Activated T-cell treated with anti-CD3 and anti-CD28 coated beads for 4 hours (primary cell): Measurements from ENCODE around the gene MAFB.
"Not testable (repeated sequence)": the region's sequence is repeated elsewhere in the genome, so short reads cannot be mapped to it uniquely, and the experiment has no call there.

Experiments
- DNase-seq: peaks from one replicate; pipeline ENCODE4 v3.0.0-alpha.2; 2020

Gene MAFB

DNA sequence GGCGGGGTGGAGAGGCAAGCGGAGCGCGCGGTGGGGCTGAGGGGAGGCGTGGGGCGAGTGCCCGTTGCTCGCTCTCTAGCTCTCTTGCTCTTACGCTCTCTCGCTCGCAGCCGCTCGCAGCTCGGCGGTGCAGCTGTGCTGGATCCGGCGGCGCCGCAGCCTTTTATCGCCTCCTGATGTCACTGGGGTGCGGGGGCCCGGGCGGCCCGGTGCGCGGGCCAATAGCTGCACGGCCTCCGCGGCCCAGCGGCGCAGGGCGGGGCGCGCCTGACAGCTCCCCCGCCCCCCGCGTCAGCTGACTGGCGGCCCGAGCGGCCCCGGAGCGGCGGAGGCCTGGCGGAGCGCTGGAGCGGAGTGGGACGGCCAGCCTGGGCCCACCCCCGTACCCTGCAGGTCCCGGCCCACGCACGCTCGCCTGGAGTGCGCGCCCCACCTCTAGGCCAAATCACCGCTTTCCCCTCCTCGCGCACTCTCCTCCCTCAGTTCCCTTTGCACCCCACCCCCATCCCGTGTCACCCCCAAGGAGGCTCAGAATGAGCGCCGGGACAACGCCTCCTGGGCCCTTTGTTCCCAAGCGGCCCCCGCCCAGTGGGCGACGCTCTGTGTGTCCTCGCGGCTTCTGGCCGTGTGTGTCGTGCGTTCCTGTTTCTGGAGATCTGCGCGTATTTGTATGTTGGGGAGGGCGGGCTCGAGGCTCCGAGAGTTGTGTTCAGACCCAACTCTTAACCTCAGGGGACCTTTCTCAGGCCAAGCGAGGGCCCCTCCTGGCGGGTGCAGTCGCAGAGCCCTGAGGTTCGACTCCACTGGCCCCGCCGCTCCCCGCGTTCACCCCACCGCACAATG is at the start of gene MAFB:
MAFB (minus strand) TSS at position 137 of the 843 bp plus-strand sequence. CDS start 386 bp downstream, outside the sequence.
- no peak for DNase-seq

DNA sequence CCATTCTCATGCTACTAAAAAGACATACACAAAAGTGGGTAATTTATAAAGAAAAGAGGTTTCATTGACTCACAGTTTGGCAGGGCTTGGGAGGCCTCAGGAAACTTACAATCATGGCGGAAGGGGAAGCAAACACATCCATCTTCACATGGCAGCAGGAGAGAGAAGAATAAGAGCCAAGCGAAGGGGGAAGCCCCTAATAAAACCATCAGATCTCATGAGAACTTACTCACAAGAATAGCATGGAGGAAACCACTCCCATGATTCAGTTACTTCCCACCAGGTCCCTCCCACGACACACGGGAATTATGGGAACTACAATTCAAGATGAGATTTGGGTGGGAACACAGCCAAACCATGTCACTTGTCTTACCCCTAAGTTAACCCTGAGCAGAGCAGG is 47.4 kb upstream of the MAFB start:
- not testable (repeated sequence) for DNase-seq

- DNase-seq = no peak
Observed at GRCh38 chr20:40728996-40729395, 40.0 kb upstream of the MAFB start.

GRCh38 chr20:40728470-40728869 is 39.4 kb upstream of the MAFB start:
- no peak for DNase-seq

DNA sequence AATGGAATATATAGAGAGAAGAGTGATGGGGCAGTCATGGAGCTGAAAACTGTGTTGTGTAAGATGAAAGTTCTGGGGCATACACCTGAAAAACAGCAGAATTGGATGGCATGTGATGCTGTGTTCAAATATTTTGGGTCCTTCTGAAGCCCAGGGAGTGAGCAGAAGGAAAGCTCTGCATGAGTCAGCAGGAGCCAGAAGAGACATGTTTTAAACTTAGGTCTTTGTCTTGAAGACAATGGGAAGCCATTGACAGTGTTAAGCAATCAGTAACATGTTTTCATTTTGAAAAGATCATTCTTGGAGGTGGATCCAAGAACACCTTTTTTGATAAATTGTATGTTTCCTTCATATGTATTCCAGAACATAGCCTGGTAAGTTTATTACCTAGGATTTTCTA is 38.9 kb upstream of the MAFB start:
- no peak for DNase-seq

GRCh38 chr20:40726776-40727175 is 37.7 kb upstream of the MAFB start:
- no peak for DNase-seq

GRCh38 chr20:40724566-40724965 is 35.5 kb upstream of the MAFB start:
- DNase-seq = no peak

DNA sequence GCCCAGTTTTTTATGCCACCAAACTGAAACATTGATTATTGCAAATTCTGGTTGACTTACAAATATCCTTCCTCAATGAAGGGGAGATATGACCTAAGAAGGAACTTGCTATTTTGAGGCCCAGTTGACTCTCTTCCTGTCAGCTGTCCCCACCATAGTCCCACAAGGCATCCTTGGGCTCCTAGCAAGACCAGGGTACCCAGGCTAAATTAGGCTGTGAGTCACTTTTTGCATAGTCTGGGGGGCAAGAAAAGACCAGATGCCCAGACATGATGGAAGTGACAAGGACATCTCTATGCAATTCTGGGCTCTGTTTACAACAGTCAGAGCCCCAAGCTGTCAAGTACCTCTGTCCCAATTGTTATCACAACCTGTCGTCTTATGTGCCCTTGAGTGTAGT is 31.8 kb upstream of the MAFB start:
- DNase-seq = no peak

DNA sequence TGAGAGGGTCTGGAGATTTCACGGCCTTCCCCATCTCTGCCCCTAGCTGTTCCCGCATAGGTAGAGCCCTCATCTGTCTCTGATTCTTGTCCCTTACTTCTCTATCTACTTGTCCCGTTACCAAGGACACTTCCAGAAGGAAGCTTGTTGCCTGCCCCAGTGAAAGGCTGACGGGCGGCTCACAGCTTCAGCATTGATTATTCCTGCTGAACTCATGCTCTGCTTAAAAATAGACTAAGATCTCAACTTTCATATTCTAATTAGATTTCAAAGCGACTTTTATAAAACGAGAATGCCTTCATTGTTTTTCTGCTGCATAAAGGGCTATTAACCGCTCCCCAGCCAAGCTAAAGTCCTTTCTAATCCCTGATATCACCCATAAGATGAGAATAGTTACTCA is 31.1 kb upstream of the MAFB start:
- DNase-seq = no peak

DNA sequence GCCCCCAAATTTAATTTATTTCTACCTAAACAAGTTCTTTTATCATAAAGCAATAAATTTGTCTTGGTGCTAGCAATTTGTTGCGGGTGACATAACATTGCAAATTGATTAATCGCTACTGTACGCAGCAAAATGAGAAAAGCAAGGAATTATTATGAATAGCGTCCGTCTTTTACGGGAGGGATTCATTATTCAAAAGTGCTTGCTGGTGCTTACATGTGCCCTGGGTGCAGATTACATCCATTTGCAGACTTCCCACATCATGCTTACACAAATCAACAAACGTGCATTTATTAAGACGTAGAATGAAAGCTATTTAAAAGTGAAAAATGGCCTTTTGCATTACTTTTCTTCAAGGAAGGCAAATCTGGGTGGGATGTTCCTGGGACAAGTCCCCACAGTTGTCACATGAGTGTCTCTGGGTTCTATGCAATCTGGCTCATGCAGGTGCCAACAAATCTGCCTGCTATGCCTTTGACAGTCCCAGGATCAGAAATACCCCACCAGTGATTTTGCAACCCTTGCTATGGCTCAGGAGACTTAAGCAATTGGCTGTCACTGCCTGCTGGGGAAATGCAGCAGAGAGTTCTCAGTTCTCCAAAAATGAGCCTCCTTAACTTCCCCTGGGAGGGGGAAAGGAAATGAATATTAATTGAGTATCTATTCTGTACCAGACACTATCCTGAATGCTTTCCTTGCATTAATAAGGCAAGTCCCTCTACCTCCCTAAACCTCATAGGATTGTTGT is 30.1 kb upstream of the MAFB start:
- no peak for DNase-seq

DNA sequence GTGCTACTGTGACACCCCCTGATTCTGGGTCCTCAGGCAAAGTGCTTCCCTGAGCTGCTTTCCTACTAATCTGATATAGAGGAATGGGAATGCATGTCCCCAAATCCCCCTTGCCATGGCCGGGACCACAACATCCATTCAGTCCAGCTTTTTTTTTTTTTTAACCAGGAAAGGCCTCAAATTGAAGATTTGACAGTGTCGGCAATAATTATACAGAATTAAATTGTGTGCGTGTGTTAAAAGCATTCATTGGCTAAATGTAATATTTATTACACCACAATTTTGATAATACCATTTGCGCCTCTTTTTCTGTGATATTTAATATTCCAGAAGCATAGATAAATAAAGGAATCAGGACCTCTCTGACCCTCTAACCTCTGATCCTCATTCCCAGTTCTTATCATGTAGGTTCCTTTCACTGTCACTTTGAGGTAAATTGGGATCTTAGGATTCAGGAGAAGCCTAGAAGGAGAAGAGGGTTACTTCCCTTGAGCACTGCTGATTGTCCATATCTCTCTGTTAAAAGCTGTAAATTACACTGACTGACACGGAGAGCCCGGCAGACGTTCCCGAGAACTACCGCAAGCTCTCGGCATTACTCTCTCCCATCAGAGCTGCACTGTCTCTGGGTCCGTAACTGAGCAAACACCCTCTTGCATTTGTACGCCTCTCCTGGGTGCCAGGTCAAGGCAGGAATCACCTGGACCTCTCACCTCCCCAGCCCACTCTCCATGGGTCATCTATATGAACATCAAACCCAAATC is 29.4 kb upstream of the MAFB start:
- DNase-seq = no peak

DNA sequence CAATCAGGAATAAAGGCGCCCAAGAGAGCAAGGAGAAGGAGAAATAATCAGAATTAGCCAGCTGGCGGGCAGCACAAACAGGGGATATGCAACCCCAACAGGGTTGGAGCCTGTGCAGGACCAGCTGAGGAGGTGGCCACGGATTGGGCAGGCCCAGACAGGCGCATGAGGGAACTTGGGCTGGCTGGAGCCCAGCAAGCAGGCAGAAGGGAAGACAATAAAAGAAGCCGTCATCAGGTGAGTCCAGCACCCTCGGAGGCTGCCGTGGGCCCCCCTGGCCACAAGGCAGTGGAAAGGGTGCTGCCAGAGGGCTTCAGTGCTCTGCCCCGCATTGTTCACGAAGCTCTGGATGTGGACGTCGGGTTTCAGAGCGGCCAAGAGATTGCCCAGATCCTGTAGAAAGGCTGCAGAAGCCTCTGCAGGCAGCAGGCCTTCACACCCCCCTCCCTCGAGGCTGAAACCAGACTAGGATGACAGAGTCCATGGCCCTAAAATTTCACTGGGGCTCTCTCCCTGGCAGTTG is 28.4 kb upstream of the MAFB start:
- no peak for DNase-seq

DNA sequence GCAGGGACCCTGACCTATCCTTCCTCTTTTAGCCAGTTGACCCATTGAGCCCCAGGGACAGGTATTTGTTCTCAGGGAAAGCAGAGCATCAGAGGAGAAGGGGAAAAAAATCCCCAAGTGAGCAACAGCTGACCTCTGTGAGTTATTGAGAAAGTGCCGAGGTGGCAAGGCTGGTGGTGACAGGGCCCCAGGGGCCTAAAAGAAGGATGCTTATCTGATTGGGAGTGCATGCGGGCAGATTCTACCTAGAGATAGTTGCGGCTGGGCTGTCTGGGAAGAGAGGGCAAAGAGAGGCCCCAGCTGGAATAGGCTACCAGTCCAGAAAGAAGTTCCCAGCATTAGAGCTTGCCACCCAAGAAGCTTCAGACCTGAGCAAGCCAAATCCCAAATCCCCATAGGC is 26.5 kb upstream of the MAFB start:
- DNase-seq = no peak

DNA sequence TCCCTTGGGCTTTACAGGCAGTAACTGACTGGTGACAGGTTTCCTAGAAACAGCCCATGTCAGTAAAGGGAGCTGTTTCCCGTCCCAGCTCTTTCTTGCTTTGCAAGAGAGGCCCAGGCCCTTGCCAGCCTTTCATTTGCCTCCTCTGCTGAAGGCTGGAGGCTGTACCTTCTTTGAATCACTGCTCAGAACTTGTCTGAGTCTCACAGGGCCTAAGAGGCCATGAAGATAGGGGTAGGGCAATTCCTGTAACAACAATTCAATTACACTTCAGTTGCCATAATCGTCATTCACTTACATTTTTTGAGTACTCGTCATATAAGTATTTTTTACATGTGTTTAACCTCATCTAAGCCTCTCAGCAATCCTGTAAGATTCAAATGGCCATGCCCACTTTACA is 25.9 kb upstream of the MAFB start:
- DNase-seq = no peak

- no peak for DNase-seq
Observed at GRCh38 chr20:40714109-40714508, 25.1 kb upstream of the MAFB start.

GRCh38 chr20:40713508-40713907 is 24.5 kb upstream of the MAFB start:
- no peak for DNase-seq

- DNase-seq = no peak
Observed at GRCh38 chr20:40711079-40711478, 22.0 kb upstream of the MAFB start.

GRCh38 chr20:40710603-40711002 is 21.6 kb upstream of the MAFB start:
- DNase-seq = no peak

GRCh38 chr20:40706977-40707582 is 18.0 kb upstream of the MAFB start:
- DNase-seq = no peak

GRCh38 chr20:40705413-40705812 is 16.4 kb upstream of the MAFB start:
- no peak for DNase-seq

GRCh38 chr20:40704828-40705227 is 15.8 kb upstream of the MAFB start:
- DNase-seq = no peak

DNA sequence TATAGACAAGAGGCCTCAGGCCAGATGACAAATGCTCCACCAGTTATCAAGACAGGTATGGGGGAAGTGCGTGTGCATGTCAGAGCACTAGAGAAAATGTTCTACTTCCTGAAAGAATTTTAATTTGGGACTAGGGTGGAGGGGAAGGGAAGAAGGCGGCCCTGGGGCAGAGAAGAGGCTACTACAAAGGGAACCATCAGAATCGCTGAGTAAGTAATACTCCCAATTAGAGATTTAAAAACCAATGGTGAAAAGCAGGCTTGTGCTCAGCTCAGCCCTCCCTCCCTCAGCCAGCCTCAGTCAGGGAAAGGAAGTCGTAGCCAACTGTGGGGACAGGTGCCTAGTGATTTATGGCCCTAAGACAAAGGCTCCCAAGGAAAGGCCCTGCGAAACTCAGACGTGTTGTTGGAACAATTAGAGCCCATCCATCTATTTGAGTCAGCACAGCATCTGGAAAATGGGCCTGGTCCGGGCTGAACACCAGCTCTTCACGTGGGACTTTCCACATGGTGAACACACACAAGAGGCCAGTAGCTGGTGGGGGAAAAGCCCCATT is 15.0 kb upstream of the MAFB start:
- no peak for DNase-seq

- no peak for DNase-seq
Observed at GRCh38 chr20:40702504-40702903, 13.5 kb upstream of the MAFB start.
